ENCODE data around the gene HLF. TPM values are rescaled to one million over a fixed set of nuclear protein-coding genes. Genes with fewer than 3 reads are reported as not detected.

Gene HLF
- total RNA-seq, 1 donor from 2014 or later, result 0.69 TPM

DNA sequence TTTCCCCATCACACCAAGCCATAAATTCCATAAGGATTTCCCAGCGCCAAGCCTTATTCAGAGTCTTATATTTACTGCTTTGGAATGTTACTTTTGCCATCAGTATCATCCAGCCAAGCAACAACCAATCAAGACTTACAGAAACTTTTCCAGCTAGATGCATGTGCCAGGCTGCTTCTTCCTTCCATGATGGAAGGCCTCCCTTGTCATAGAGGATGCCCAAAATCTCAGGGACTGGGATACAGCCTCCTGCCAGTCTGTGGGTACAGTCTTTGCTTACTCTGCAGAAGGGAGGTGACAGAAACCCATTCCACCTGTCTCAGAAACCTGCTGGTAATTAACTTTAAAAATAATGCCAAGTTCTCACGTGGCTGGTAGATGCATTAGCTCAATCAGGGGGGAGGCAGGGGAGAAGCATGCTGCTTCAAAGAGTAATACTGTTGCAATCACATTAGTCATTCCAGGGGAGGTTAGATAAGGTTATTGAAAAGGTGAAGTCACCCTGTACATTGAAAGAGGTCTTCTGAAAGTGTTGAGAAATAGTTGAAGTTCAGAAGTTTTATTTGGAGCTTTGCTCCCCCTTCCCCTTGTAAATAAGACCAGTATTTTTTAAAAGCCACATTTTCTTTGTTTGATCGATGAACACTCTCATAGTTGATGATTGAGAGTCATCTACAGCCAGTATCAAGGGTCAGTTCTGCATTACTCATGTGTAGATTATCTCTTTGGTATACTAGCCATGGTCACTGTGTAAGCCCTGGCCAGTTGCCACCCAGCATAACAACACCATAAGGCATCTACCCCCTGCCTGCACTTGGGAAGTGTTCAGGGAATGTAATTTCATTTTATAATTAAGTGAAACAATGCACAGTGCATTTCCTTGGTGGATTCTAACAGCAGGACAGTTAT, 22.2 kb downstream of the HLF start:
- CTCF ChIA-PET, result interaction anchor here (1.0 kb wide), 1 partner anchor 294 kb away, joined by 4 read pairs; no protein-coding TSS in a partner anchor
- H3K4me3 Mint-ChIP-seq, result no peak overlapping the region

GRCh38 chr17:55288356-55289105, 23.8 kb downstream of the HLF start:
- intact Hi-C loops (cut with micrococcal nuclease), result no loop called here
- DNase-seq, result no peak
- CTCF ChIA-PET, result no interaction called here
- Mint-ChIP-seq H3K27ac (no peak overlapping the region), H3K36me3 (ENCODE audit: low read depth) (no peaks in the 10 kb centered on the region), H3K27me3 (peaks cover 15% of the 10 kb centered on the region), H3K4me1 (no peaks in the 10 kb centered on the region), H3K9me3 (no peaks in the 10 kb centered on the region), H3K4me3 (no peak overlapping the region)
- ATAC-seq (ENCODE audit: low read depth), result no peak
- TF ChIP-seq, protein P1, sequence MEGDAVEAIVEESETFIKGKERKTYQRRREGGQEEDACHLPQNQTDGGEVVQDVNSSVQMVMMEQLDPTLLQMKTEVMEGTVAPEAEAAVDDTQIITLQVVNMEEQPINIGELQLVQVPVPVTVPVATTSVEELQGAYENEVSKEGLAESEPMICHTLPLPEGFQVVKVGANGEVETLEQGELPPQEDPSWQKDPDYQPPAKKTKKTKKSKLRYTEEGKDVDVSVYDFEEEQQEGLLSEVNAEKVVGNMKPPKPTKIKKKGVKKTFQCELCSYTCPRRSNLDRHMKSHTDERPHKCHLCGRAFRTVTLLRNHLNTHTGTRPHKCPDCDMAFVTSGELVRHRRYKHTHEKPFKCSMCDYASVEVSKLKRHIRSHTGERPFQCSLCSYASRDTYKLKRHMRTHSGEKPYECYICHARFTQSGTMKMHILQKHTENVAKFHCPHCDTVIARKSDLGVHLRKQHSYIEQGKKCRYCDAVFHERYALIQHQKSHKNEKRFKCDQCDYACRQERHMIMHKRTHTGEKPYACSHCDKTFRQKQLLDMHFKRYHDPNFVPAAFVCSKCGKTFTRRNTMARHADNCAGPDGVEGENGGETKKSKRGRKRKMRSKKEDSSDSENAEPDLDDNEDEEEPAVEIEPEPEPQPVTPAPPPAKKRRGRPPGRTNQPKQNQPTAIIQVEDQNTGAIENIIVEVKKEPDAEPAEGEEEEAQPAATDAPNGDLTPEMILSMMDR (IDR thresholded peaks at IDR 0.05), result no peak
- POLR2A ChIA-PET, result no interaction called here

More for the DNA sequence above, 22.2 kb downstream of the HLF start:
- Mint-ChIP-seq H3K27me3 (peaks cover 17% of the 10 kb centered on the region), H3K9me3 (no peaks in the 10 kb centered on the region), H3K36me3 (ENCODE audit: low read depth) (no peaks in the 10 kb centered on the region), H3K4me1 (no peaks in the 10 kb centered on the region), H3K27ac (no peak overlapping the region)
- DNase-seq (no peak), ATAC-seq (ENCODE audit: low read depth) (no peak)
- intact Hi-C loops (cut with micrococcal nuclease), result no loop called here
- POLR2A ChIA-PET, result no interaction called here
- TF ChIP-seq, protein P1 (IDR thresholded peaks at IDR 0.05), result no peak

DNA sequence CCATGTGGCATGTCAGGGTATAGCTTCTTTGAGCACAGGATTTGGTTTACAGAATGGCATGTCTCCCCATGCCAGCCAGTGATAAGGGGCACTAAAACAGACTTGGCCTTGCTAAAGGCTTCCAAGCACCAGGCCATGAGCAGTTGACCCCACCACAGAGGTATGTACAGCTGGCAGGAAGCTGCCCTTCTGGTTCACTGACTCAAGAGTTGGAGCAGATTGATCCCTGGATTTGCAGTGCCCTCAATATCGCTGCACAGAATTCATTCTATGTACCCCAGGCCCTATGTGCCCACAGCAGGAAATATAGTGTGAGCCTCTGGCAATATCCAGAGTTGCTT, 24.3 kb downstream of the HLF start:
- Mint-ChIP-seq H3K4me1 (peaks cover 5% of the 10 kb centered on the region), H3K36me3 (ENCODE audit: low read depth) (no peaks in the 10 kb centered on the region), H3K9me3 (no peaks in the 10 kb centered on the region), H3K27me3 (peaks cover 15% of the 10 kb centered on the region), H3K27ac (no peak overlapping the region), H3K4me3 (no peak overlapping the region)
- TF ChIP-seq, protein P1 (IDR thresholded peaks at IDR 0.05), result no peak
- ATAC-seq (ENCODE audit: low read depth) (no peak), DNase-seq (no peak)
- intact Hi-C loops (cut with micrococcal nuclease), result no loop called here
- ChIA-PET POLR2A (no interaction called here), CTCF (interaction anchor here (0.6 kb wide), 1 partner anchor 295 kb away, joined by 3 read pairs; no protein-coding TSS in a partner anchor)

- Mint-ChIP-seq H3K27ac (no peak overlapping the region), H3K36me3 (ENCODE audit: low read depth) (no peaks in the 10 kb centered on the region), H3K9me3 (no peaks in the 10 kb centered on the region), H3K4me1 (peaks cover 14% of the 10 kb centered on the region), H3K4me3 (no peak overlapping the region), H3K27me3 (peaks cover 13% of the 10 kb centered on the region)
- no peak for ATAC-seq (ENCODE audit: low read depth)
- TF ChIP-seq, protein P1 (IDR thresholded peaks at IDR 0.05), result no peak
- ChIA-PET POLR2A (no interaction called here), CTCF (no interaction called here)
- intact Hi-C loops (cut with micrococcal nuclease), result no loop called here
- no peak for DNase-seq
Measured at GRCh38 chr17:55289978-55290377, 25.2 kb downstream of the HLF start.

DNA sequence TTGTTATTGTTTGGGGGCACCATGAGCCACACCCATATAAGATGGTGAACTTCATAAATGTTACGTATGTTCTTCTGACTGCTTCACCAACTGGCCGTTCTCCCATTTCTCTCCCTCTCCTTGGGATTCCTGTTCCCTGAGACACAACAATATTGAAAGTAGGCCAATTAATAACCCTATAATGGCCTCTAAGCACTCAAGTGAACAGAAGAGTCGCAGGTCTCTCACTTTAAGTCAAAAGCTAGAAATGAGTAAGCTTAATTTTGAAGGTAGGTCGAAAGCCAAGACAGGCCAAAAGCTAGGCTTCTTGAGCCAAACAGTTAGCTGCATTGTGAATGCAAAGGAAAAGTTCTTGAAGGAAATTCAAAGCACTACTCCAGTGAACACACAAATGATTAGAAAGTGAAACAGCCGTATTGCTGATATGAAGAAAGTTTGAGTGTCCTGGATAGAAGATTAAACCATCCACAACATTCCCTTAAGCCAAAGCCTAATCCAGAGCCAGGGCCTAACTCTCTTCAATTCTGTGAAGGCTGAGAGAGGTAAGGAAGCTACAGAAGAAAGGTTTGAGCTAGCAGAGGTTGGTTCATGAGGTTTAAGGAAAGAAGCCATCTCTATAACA, 25.8 kb downstream of the HLF start:
- CTCF ChIA-PET, result interaction anchor here (1.1 kb wide), 1 partner anchor 298 kb away, joined by 5 read pairs; no protein-coding TSS in a partner anchor
- TF ChIP-seq, protein P1 (IDR thresholded peaks at IDR 0.05), result no peak
- Mint-ChIP-seq H3K4me1 (peaks cover 19% of the 10 kb centered on the region), H3K4me3 (no peak overlapping the region), H3K9me3 (no peaks in the 10 kb centered on the region), H3K36me3 (ENCODE audit: low read depth) (no peaks in the 10 kb centered on the region), H3K27ac (no peak overlapping the region), H3K27me3 (peaks cover 7% of the 10 kb centered on the region)
- ATAC-seq (ENCODE audit: low read depth) (no peak), DNase-seq (no peak)
- POLR2A ChIA-PET, result no interaction called here
- intact Hi-C loops (cut with micrococcal nuclease), result no loop called here
